Anterior cingulate cortex (tissue), 58 donors: ENCODE data around the gene ESYT2.

Source experiments
- DNase-seq, 58 donors: peaks; one replicate each; lab custom pipeline; 2025; lab: John Stamatoyannopoulos, UW

The ESYT2 gene, protein sequence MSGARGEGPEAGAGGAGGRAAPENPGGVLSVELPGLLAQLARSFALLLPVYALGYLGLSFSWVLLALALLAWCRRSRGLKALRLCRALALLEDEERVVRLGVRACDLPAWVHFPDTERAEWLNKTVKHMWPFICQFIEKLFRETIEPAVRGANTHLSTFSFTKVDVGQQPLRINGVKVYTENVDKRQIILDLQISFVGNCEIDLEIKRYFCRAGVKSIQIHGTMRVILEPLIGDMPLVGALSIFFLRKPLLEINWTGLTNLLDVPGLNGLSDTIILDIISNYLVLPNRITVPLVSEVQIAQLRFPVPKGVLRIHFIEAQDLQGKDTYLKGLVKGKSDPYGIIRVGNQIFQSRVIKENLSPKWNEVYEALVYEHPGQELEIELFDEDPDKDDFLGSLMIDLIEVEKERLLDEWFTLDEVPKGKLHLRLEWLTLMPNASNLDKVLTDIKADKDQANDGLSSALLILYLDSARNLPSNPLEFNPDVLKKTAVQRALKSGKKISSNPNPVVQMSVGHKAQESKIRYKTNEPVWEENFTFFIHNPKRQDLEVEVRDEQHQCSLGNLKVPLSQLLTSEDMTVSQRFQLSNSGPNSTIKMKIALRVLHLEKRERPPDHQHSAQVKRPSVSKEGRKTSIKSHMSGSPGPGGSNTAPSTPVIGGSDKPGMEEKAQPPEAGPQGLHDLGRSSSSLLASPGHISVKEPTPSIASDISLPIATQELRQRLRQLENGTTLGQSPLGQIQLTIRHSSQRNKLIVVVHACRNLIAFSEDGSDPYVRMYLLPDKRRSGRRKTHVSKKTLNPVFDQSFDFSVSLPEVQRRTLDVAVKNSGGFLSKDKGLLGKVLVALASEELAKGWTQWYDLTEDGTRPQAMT

GRCh38 chr7:158829342-158830210, at the start of gene ESYT2:
TSS of gene ESYT2 (minus strand) at chr7:158829509. CDS start at chr7:158829418, 91 bp downstream.
- DNase-seq: peak; percentile 67 to 100 (median 97)

DNA sequence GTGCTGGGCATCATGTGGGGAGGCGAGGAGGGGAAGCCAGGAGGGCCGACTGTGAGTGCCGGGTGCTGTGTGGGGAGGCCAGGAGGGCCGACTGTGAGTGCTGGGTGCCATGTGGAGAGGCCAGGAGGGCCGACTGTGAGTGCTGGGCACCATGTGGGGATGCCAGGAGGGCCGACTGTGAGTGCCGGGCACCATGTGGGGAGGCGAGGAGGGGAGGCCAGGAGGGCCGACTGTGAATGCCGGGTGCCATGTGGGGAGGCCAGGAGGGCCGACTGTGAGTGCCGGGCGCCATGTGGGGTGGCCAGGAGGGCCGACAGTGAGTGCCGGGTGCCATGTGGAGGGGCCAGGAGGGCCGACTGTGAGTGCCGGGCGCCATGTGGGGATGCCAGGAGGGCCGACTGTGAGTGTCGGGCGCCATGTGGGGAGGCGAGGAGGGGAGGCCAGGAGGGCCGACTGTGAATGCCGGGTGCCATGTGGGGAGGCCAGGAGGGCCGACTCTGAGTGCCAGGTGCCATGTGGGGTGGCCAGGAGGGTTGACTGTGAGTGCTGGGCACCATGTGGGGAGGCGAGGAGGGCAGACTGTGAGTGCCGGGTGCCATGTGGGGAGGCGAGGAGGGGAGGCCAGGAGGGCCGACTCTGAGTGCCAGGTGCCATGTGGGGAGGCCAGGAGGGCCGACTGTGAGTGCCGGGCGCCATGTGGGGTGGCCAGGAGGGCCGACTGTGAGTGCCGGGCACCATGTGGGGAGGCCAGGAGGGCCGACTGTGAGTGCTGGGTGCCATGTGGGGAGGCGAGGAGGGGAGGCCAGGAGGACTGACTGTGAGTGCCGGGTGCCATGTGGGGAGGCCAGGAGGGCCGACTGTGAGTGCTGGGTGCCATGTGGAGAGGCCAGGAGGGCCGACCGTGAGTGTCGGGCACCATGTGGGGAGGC, 49.1 kb upstream of the ESYT2 start:
- DNase-seq: peak in 53 of 58 donors; percentile 37 to 97 (median 84)

- no peak for DNase-seq
Measured at GRCh38 chr7:158876984-158877383, 47.7 kb upstream of the ESYT2 start.

GRCh38 chr7:158869876-158870275, 40.6 kb upstream of the ESYT2 start:
- no peak for DNase-seq

GRCh38 chr7:158868764-158869410, 39.6 kb upstream of the ESYT2 start:
- DNase-seq: peak in 1 of 58 donors; percentile 28

- no peak for DNase-seq
Measured at GRCh38 chr7:158867214-158867984, 38.1 kb upstream of the ESYT2 start.

GRCh38 chr7:158865977-158866376, 36.7 kb upstream of the ESYT2 start:
- DNase-seq: no peak

- no peak for DNase-seq
Measured at GRCh38 chr7:158865462-158865922, 36.2 kb upstream of the ESYT2 start.

- no peak for DNase-seq
Measured at GRCh38 chr7:158864833-158865232, 35.5 kb upstream of the ESYT2 start.

DNA sequence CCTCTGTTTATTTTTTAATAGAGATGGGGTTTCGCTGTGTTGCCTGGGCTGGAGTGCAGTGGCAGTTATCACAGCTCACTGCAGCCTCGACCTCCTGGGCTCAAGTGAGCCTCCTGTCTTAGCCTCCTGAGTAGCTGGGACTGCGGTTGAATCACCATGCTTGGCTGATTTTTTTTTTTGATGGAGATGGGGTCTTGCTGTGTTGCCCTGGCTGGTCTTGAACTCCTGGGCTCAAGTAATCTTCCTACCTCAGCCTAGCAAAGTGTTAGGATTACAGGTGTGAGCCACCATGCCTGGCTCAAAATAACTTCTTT, 35.2 kb upstream of the ESYT2 start:
- no peak for DNase-seq

DNA sequence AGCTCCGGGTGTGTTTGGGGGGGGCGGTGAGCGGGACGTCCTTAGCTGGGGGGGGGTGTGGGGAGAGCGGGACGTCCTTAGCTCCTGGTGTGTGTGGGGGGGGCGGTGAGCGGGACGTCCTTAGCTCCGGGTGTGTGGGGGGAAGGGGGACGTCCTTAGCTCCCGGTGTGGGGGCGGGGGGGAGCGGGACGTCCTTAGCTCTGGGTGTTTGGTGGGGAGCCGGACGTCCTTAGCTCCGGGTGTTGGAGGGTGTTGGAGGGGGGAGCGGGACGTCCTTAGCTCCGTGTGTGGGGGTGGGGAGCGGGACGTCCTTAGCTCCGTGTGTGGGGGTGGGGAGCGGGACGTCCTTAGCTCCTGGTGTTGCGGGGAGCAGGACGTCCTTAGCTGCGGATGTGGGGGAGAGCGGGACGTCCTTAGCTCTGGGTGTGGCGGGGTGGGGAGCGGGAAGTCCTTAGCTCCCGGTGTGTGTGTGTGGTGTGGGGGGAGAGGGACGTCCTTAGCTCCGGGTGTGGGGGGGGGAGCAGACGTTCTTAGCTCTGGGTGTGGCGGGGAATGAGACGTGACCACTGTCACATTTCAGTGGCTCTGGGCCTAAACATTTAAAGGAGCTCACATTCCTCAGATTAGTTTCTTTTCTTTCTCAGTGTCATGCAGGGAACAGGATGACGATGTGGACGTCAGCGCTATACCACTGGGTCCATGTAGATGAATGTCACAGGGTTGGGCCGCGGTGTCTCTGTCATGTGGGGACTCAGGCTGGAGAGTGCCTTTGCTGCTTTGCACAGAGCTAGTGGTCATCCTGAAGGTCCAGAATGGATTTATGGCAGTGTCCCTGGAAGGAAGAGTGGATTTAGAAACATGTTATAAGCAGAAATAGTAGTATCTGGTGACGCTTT, 34.5 kb upstream of the ESYT2 start:
- peak in 19 of 58 donors; percentile 4 to 63 (median 37) for DNase-seq

GRCh38 chr7:158862985-158863610, 33.8 kb upstream of the ESYT2 start:
- peak in 2 of 58 donors; percentile 18 to 60 for DNase-seq

- DNase-seq: no peak
Measured at GRCh38 chr7:158861936-158862704, 32.8 kb upstream of the ESYT2 start.

GRCh38 chr7:158861004-158861787, 31.9 kb upstream of the ESYT2 start:
- DNase-seq: no peak

- DNase-seq: no peak
Measured at GRCh38 chr7:158860394-158860793, 31.1 kb upstream of the ESYT2 start.
